ENCODE measurements around the gene TATDN2. TPM values are rescaled to one million over a fixed set of nuclear protein-coding genes. Genes with fewer than 3 reads are reported as not detected.
"Not testable (repeated sequence)": the region's sequence is repeated elsewhere in the genome, so short reads cannot be mapped to it uniquely, and the experiment has no call there.

The TATDN2 gene
- total RNA-seq, 1 donor from 2014 or later: 21.1 TPM

DNA sequence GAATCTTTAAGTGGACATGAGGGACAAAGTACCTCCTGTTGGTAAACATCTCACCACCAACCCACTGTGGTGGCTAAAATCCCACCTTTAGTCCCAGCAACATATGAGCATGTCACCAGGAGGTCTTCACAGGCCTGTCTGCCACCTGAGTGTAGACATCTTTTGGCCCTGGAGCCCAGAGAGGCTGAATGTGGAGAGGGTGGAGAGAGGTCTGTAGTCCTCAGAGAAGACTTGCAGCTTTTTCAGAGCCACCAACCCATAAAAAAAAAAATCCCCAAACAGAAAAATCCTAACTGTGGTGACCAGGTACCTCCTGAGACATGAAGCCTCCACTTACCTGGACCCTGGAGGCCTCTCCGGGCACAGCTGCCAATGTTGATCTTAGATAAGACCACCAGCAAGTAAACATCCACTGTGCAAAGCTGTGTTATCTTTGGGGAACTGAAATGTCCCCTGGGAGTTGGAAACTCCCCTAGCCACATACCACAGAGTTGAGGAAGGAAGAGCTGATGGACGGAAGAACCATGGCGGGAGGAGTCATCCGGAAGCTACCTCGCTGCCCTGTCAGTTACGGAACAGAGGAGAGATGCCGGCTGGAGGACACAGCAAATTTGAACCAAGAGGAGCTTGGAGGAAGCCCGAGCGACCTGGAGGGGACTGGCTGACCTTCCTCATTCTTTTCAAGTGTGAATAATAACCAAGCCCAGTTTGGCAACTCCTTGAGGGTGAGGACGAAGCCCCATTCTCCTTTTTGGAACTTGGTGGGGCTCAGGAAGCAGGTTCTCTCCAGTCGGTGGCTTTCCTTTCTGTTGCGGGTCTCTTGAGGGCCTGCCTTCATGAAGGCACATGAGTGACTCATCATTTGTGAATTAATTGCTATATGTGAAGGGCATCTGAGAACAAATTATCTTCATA is 44.5 kb downstream of the TATDN2 start, which contains the start of gene GHRL:
Gene GHRL (minus strand): TSS at position 443 of the 915 bp plus-strand sequence. CDS start 2,767 bp downstream, outside the sequence.
- DNase-seq: no peak

DNA sequence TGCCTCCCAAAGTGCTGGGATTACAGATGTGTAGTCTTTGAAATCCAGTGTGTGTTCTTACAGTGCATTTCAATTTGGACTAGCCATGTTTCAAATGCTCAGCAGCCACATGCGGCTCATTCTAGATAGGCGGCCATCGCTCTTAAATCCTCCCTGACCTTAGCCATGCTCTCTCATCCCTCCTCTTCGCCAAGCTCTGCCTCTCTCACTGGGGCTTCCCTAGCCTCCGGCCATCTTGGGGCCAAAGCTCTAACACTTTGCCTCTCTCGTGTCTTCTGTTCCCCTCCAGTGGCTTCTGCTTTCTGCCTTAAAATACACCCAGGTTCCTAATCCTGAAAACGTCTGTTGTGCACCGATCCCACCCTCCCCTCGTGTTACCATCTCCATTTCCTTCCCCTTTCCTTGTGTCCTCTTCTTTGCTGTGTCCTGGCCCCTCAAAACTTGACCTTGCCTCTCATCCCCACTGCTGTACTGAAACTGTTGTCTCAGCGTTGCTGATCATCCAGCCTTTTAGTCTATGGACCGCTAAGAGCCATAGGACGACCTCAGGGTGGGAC is 45.8 kb downstream of the TATDN2 start:
- DNase-seq: no peak

DNA sequence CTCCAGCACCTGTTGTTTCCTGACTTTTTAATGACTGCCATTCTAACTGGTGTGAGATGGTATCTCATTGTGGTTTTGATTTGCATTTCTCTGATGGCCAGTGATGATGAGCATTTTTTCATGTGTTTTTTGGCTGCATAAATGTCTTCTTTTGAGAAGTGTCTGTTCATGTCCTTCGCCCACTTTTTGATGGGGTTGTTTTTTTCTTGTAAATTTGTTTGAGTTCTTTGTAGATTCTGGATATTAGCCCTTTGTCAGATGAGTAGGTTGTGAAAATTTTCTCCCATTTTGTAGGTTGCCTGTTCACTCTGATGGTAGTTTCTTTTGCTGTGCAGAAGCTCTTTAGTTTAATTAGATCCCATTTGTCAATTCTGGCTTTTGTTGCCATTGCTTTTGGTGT is 49.8 kb downstream of the TATDN2 start:
- DNase-seq: not testable (repeated sequence)

DNA sequence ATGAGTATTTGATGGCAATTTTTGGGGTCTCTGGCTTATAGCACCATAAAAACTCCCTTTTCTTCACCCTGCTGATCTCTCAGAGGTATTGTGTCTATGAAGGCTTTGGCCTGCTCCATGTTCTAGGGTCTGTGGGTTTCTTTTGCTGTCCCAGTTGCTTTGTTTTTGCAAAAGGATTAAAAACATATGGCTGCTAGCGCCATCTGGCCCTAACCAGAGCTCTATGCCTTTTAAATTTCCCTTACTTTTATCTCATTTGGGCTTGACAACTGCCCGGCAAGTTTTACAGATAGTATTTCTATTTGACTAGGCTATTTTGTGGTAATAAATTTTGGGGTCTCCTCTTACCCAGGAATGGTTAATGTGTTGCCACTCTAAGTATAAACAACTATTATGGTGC is 50.9 kb downstream of the TATDN2 start:
- no peak for DNase-seq

DNA sequence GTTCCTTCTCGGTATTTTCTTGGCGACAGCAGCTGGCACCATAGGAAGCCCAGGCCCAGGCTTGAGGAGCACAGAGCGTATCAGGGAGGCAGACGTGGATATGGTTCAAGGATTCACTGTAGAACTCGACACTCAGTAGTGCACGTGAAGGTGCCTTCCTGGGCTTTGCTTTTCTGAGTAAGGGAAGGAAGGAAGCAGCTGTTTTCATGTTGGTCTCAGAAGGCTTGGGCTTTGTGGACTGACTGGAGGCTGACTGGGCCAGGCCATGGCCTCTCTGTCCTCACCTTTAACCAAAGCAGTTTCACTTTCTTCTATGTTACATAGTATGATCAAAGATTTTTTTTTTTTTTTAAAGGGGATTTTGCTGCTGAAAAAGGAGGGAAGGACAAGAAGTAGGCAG is 51.4 kb downstream of the TATDN2 start:
- no peak for DNase-seq

DNA sequence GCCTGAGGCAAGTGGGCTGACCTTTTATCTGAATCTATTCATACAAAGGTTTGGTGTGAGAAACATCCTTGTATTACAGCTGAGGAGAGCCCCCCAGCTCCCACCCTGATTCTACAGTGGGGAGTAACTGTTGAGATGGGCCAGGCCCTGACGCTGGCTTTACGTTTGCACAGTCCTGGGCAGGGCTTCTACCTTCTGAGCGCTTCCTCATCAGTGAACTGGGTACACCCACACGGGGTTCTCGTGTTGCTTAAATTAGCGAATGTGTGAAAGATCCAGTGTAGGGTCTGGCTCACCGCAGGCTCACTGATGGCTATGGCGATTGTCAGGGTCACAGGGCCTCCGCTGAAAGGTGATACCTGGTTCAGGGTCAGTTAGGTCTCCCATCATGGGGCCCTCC is 51.8 kb downstream of the TATDN2 start:
- DNase-seq: no peak

DNA sequence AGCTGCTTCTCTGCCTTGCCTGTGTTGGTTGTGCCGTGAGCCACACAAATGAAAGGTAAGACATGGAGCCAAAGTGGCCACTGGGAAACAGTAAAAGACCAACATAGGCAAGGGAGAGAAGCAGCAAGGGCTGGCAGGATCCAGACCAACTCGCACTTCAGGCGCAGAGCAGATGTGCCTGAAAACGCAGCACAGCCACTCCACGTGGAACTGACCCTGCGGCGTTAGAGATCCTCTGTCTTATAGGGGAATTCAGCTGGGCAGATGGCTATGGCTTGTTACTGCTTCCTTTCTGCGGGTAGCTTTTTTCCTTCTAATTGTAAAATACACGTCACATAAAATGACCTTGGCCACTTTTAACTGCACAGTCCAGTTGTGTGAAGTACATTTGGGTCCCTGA is 54.8 kb downstream of the TATDN2 start:
- no peak for DNase-seq

DNA sequence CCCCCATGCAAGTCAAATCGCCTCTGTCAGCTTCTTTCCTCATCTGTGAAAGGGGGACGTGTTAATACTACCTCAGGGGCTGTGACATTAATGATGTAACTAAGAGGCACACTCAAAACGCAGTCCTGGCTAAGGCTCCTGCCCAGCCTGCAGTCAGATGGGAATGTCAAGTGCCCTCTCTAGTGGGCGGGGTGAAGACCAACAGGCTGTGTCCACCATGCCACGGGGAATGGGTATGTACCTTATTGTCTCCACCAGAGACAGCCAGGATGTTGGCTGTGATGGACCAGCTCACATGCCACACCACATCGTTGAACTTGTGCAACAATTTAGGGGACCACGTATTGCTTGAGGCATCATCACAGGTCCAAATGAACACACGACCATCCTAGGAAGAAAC is 55.5 kb downstream of the TATDN2 start:
- no peak for DNase-seq

DNA sequence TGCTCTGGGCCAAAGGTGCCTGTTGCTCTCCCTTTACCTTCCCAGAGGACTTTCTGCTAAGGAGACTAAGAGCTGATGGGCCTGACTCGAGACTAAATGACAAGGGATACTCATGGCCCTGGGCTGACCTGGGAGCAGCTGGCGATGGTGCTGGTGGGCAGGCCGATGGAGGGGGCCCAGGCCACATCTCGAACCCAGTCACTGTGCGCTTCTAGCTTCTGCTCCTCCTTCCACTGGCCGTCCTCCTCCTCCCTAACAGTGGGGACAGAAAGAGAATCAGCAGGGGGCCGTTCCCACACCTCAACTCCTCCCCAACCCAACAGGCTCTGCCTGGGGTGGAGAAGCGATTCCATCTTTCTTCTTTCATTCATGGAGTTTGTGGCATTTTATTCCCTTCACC is 56.6 kb downstream of the TATDN2 start:
- DNase-seq: no peak

DNA sequence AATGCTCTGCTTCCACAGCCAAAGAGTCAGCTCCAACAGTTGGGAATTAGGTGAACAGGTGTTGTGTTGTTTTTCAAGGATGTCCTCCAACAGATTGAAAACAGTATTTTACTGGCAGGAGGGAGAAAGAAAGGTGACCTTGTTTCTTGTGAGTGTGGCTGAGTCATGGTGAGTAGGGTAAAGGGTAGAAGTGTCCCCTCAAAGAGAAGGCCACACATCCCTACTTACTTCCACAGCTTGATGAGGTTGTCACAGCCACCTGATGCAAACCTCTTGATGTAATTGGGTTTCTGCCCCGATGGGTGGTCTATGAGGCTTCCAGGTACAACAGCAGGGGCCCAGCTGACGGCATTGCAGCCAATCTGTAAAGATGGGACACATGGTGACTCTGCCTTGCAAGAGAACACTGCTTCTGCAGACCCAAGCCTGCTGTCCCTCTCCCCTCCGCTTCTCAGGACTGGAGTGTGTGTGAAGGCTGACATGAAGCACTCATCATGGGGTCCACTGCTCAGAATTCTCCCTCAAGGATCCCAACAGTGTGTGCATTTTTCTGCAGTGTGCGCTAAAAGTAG is 57.2 kb downstream of the TATDN2 start:
- DNase-seq: no peak

DNA sequence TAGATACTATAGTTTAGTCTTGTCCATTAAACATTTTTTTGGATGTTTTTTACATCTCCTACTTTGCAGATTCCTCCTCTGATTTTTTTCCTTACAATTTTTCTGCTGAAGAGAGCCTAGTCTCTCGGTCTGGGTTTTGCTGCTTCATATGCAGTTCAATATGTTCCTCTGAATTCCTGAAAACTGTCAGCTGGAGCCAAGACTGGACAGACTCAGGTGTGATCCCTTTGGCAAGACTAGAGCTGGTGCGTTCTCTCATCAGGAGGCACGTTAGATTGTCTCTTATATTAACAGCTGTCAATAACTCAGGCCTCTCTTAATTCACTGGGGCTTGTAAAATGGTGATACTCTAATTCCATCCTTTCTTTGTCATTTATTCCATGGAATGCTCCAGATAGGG is 57.9 kb downstream of the TATDN2 start:
- DNase-seq: no peak

DNA sequence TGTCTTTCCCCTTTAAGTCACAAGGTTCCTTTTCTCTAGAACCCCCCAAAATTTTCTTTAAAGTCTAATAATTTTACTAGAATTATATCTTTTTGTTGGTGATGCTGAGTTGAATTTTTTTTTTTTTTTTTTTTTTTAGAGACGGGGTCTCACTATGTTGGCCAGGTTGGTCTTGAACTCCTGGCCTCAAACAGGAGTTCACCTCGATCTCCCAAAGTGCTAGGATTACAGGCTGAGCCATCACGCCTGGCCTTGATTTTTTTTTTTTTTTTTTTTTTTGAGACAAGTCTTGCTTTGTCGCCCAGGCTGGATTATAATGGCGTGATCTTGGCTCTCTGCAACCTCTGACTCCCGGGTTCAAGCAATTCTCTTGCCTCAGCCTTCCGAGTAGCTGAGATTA is 60.4 kb downstream of the TATDN2 start:
- no peak for DNase-seq

DNA sequence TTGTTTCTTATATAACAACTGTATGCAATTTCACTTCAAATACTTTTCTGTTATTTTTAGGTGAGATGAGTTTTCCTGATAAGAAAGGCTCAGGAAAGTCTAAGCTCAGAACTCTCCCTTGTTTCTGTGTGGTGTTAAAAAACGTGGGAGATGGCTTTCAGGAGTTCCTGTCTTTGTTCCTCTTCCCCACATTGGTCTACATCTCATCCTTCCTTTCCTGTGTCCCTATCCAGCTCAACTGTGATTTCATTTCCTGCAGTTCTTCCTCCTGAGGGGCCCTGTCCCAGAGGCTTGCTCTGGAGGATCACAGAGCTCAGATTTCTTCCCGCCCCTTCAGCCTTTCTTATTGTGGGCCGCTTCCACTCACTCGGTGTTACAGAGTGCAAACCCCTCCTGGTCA is 61.5 kb downstream of the TATDN2 start:
- no peak for DNase-seq

DNA sequence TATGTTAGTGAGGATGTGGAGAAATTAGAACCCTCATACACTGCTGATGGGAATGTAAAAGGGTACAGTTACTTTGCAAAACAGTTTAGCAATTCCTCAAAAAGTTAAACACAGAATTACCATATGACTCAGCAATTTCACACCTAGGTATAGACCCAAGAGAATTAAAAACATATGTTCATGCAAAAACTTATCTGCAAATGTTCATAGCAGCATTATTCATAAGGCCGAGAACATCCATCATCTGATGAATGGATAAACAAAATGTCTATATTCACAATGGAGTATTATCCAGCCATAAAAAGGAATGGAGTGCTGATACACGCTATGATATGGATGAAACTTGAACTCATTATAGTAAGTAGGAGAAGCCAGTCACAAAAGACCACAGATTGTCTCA is 62.3 kb downstream of the TATDN2 start:
- DNase-seq: no peak

DNA sequence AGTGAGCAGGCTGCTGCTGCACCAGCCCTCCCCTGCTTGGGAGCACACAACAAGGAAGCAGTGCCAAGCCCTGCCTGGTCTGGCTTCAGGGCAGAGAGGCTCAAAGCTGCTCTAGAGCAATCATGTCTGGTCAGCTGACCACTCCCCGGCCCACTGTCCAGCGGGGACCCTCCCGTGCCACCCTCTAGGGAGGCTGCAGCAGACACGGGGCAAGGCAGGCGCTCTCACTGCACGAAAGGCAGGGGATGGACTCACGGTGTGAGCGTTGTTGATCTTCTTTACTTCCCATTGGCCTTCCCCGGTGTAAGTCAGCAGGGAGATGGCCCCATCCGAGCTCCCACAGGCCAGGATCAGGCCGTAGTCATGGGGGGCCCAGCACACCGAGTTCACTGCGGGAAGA is 63.5 kb downstream of the TATDN2 start:
- no peak for DNase-seq

DNA sequence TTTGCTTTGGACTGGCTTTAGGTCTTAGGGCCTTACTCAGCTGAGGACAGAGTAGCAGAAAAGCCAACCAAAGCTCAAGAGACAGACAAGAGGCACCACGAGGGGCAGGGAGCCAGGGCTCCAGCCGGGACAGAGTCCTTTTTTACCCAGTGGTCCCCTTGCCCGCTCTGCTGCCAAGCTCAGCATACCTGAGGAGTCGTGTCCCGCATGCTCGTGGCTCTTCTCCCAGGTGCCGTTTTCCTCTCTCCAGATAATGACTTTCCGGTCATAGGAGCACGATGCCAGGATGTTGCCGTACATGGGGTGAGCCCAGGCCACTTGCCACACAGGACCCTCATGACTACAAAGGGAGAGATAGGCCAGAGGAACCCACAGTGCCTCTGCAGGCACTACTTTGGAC is 64.1 kb downstream of the TATDN2 start:
- DNase-seq: no peak

DNA sequence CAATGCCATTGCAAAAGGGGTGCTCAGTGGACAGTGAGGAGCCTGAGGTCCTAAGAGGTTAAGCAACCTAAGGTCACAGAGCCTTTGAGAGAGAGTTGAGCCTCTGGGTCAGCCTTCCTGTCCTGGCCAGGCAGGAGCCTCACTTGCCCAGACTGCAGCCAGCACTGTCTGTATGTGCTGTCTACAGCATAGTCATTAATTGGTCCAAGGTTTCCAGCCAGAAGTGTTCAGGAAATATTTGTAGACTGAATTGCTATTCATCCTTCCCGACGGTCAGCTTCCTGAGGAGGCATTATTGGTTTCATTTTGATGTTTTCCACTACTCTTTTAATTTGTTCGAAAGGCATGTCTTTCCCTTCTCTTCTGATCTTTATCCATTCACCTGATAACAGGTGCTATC is 64.6 kb downstream of the TATDN2 start:
- DNase-seq: no peak

DNA sequence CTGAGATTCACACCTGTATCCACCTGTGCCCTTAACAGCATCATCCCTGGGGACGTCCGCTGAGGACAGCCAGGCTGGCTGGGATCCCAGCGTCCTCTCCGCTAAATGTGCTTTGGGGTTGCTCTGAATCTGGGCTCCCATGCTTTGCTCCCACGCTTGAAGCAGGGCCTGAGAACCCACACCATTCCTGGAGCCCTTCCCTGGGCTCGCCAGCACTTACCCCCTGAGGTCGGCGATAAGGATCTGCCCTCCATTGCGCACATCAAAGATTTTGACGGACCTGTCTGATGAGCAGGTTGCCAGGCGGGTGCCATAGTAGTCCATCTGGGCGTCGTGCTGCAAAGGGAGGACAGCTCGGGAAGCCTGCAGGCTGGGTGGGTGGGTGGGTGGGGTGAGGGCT is 66.8 kb downstream of the TATDN2 start:
- no peak for DNase-seq

DNA sequence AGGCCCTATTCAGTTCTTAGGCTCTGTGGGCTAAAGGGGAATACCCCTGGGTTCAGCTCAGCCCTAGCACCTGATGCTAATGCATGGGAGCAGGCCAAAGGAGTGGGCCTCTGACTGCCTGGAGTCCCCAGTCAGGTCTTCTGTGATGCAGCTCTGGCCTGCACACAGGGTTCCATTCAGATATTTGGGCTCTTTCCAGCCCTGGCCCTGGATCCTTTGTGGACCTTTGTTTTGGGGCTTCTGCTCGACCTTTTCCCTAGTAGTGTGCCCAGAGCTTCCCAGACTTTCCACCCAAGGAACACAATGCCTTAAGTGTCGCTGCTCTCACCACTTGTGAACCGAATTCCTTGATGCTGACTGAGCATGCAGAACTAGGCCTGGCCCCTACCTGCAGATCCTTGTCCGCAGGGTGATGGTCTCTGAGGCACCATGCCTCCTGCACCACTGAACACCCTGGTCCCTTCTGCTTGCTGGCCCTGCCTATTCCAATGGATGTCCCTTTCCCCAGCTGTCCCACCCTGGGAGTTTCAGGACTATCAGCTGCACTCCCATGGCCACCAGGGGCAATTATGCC is 67.6 kb downstream of the TATDN2 start:
- no peak for DNase-seq

DNA sequence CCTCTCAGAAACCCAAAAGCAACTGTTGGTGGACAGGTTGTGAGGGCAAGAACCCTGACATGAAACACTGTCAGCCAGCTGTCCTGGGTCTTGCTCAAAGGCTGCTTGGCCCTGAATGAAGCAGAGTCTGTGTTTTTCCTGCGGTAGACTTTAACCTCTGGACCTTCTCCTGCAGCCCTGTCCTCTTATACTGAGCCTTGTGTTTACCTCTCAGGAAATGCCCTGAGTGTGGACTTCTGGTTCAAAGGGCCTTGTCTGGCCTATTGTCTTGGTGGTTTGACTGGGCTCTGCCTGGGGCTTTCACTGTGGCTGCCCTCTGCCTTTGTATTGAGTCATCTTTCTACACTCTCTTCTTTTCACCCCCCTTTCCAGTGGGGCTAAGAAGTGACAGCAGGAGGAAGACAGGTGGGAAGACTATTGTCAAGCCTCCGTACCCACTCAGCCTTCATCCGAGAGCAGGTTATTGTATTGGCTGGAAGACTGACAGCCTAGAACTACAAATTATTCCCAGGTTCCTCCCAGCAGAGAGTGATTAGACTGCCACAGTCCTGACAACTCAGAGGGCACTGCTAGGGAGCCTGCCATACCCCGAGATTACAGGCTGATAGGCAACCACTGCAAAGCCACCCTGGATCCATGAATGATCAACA is 69.2 kb downstream of the TATDN2 start:
- DNase-seq: no peak

DNA sequence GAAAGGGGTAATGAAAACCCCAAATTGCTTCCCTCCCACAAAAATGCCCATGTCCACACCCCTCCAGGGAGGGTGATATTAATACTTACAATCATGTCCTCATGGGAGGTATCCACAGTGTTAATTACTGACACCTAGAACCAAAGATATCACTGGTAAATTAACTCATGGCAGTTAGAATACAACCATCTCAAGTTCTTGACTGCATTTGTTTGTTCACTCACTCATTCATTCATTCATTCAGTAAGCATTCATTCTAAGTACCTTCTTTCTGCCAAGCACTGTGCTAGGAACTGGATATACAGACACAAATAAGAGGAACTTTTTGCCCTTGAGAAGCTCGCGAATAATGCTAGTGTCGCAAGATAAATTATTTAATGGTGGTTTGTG is 69.7 kb downstream of the TATDN2 start:
- no peak for DNase-seq

DNA sequence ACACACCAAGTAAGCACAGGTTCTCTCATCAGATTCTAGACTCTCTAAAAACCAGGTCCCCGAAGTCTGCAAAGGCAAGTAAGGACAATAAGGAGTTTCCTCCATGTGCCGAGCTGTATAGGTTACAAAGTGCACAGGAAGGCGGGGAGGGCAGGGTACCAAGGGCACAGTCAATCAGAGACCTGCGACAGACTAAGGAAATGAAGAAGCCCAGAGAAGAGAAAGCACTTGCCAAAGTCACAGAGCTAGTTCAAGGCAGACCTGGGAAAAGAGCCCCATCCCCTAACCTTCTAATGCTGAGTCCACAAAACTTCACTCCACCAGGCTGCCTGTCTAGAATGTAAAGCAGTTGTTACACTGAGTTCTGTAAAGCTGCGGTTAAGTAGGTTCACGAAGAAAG is 71.0 kb downstream of the TATDN2 start:
- no peak for DNase-seq

DNA sequence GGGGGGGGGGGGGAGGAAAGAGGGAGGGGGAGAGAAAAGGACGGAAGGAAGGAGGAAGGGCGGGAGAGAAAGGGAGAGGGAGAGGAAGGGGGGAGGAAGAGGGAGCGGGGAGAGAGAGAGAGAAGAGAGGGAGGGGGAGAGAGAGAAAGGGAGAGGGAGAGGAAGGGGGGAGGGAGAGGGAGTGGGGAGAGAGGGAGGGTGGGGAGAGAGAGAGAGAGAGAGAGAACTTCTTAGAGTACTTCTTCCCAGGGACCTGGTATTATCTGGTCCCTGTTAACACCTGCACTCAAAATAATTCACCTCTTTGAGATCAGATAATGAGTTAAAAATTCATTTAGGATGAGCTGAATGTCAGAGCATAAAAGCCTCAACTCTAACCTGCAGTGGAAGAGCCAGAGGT is 71.5 kb downstream of the TATDN2 start:
- DNase-seq: no peak
